Erythroblast (primary cell): ENCODE results near the gene SUSD5.

ENCODE experiments used
- GATA1 ChIP-seq: IDR thresholded peaks from 2 replicates; pipeline ENCODE4 v1.6.1; 2011; ENCODE audit warnings: low read depth, mild to moderate bottlenecking, control low read depth, low read length, moderate library complexity
- POLR2A ChIP-seq: IDR thresholded peaks from 2 replicates; pipeline ENCODE4 v1.6.1; 2011; ENCODE audit warnings: mild to moderate bottlenecking, low read length

GRCh38 chr3:33117461-33117860 lies 101.1 kb downstream of the SUSD5 start:
- no peak for TF ChIP-seq POLR2A
- no peak for TF ChIP-seq GATA1
